A549 treated with dexamethasone at 1 μM for 4 hours (cell line): ENCODE data around the gene ADAMTSL2. TPM values are rescaled to one million over a fixed set of nuclear protein-coding genes. Genes with fewer than 3 reads are reported as not detected.

Experiments used
- total RNA-seq: library from RNA; stranded (reverse); fragments of 200-300 nt; extraction: Qiagen RNA extraction; gene quantifications from 5 replicates; pipeline ENCODE4 v1.2.3, GENCODE V29; 2022

Gene ADAMTSL2
- not detected in 5 replicates for total RNA-seq

GRCh38 chr9:133534346-133535291, at the start of gene ADAMTSL2:
ADAMTSL2 (plus strand) TSS chr9:133534704; CDS start chr9:133536713, 2,009 bp downstream.

GRCh38 chr9:133524679-133525228, 9.8 kb upstream of the ADAMTSL2 start, which contains the start of gene MYMK:
MYMK (minus strand) TSS chr9:133524959; CDS start chr9:133524844, 115 bp downstream.

GRCh38 chr9:133609311-133610098, 75.0 kb downstream of the ADAMTSL2 start, which contains the start of gene FAM163B:
FAM163B (minus strand) TSS chr9:133609389; CDS start chr9:133580223, 29,166 bp downstream.

Other genes starting within 250 kb of the ADAMTSL2 start
- 19.8 to 27.8 TPM (median 23.8 TPM) in 5 replicates for gene SURF6, start 198.5 kb upstream of the ADAMTSL2 start, total RNA-seq
- 19.2 to 29.6 TPM (median 29.4 TPM) in 5 replicates for gene MED22, start 186.6 kb upstream of the ADAMTSL2 start, total RNA-seq
- 3,041 to 3,423 TPM (median 3,202 TPM) in 5 replicates for gene RPL7A, start 186.5 kb upstream of the ADAMTSL2 start, total RNA-seq
- gene SURF1, start 178.2 kb upstream of the ADAMTSL2 start, total RNA-seq = 36.0 to 40.4 TPM (median 37.1 TPM) in 5 replicates
- 40.8 to 52.9 TPM (median 47.3 TPM) in 5 replicates for gene SURF2, start 178.2 kb upstream of the ADAMTSL2 start, total RNA-seq
- gene SURF4, start 158.6 kb upstream of the ADAMTSL2 start, total RNA-seq = 168 to 224 TPM (median 215 TPM) in 5 replicates
- gene STKLD1, start 158.3 kb upstream of the ADAMTSL2 start, total RNA-seq = 0.44 to 1.2 TPM (median 0.73 TPM) in 5 replicates
- gene REXO4, start 116.7 kb upstream of the ADAMTSL2 start, total RNA-seq = 27.2 to 37.6 TPM (median 33.8 TPM) in 5 replicates
- 0.30 to 0.49 TPM (median 0.40 TPM) in 5 replicates for gene ADAMTS13, start 112.3 kb upstream of the ADAMTSL2 start, total RNA-seq
- gene CACFD1, start 74.7 kb upstream of the ADAMTSL2 start, total RNA-seq = 2.5 to 5.0 TPM (median 4.2 TPM) in 5 replicates
- 12.7 to 20.1 TPM (median 17.2 TPM) in 5 replicates for gene SLC2A6, start 55.6 kb upstream of the ADAMTSL2 start, total RNA-seq
- not detected in 5 replicates for gene MYMK, start 9.7 kb upstream of the ADAMTSL2 start, total RNA-seq
- gene FAM163B, start 74.7 kb downstream of the ADAMTSL2 start, total RNA-seq = not detected in 5 replicates
- not detected in 5 replicates for gene DBH, start 101.7 kb downstream of the ADAMTSL2 start, total RNA-seq
- 0.04 to 0.19 TPM (median 0.12 TPM) in 5 replicates for gene SARDH, start 203.6 kb downstream of the ADAMTSL2 start, total RNA-seq